ENCODE results near the gene SERPINA10.
"Not testable (repeated sequence)": the region's sequence is repeated elsewhere in the genome, so short reads cannot be mapped to it uniquely, and the experiment has no call there.

SERPINA10 gene

DNA sequence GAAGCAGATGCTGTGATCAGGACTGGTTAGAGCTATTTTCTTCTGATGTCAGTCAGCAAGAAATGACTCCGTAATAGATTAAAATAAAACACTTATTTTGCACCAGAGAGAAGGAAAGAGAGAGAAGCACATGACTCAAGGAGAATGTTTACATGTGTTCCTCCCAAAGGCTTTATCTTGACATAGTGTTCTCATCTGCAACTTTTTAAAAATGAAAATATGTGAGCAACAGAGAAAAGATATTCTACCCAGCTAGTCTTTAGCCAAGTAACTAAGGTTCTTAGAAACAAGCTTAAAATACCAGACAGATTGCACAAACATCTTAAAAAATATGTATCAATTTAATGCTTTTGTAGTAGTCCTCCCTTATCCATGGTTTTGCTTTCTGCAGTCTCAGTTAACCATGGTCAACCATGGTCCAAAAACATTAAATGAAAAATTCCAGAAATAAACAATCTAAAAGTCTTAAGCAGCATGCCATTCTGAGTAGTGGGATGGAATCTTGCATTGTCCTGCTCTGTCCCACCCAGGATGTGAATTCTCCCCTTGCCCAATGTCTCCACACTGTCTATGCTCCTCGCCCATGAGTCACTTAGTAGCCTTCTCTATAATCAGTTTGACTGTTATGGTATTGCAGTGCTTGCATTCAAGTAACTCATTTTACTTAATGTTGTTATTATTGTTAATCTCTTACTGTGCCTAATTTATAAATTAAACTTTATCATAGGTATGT lies 9.9 kb downstream of the SERPINA10 start:
- DNase-seq (ENCODE audit: low read depth), result no peak

DNA sequence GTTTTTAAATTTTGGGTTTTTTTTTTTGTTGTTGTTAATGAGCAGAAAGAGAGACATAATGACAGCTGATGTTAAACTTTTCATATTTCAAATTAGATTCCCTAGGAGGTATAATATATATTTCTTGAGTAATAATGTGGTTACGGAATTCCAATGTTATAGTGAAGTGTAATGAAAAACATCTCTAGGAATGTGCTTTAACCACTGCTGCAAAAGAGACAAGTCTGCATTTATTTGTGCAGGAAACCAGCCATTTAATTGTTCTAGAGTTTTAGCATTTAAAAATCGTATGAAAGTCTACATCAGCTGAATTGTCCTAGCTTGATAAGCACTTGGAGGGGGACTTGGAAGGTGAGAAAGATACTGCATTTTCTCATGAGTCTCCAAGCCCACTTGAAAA lies 14.3 kb downstream of the SERPINA10 start:
- DNase-seq (ENCODE audit: low read depth), result no peak

DNA sequence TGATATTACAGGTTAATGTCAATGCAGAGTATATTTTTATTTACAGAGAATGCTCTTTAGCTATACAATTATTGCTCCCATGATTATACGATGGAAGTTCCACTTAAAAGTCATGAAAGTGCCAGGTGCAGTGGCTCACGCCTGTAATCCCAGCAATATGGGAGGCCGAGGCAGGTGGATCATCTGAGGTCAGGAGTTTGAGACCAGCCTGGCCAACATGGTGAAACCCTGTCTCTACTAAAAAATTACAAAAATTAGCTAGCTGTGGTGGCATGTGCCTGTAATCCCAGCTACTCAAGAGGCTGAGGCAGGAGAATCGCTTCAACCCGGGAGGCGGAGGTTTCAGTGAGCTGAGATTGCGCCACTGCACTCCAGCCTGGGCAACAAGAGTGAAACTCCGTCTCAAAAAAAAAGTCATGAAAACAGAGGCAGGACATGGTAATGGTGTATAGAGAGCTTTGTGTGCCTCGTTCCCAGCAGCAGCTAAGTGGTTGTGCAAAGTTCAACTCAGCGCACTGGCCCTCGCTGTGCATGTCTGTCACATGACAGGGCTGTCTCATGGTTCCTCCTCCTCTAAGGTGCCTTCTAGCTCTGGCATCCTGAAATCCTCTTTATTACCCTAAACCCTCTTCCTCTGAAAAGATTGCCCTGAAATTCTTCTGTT lies 16.0 kb downstream of the SERPINA10 start:
- DNase-seq (ENCODE audit: low read depth), result not testable (repeated sequence)

DNA sequence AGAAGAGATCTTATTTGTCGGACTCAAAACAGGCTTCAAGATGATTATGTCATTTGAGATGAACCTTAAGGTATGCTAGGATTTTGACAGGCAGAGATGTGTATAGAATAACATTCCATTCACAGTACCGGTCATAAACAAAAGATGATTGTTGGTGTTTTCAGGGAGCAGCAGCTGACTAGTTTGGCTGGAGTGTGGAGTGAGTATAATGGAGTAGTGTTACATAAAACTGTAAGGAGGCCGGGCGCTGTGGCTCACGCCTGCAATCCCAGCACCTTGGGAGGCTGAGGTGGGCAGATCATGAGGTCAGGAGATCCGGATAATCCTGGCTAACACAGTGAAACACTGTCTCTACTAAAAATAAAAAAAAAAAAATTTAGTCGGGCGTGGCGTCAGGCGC lies 23.9 kb downstream of the SERPINA10 start:
- no peak for DNase-seq (ENCODE audit: low read depth)

DNA sequence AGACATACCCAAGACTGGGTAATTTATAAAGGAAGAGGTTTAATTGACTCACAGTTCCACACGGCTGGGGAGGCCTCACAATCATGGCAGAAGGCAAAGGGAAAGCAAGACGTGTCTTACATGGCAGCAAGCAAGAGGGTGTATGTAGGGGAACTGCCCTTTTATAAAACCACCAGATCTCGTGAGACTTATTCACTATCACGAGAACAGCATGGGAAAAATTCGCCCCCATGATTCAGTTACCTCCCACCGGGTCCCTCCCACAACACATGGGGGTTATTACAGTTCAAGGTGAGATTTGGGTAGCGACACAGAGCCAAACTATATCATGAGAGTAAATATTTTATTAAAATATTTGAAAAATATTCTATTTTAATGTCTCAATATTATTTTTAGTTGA lies 24.5 kb downstream of the SERPINA10 start:
- DNase-seq (ENCODE audit: low read depth), result not testable (repeated sequence)

DNA sequence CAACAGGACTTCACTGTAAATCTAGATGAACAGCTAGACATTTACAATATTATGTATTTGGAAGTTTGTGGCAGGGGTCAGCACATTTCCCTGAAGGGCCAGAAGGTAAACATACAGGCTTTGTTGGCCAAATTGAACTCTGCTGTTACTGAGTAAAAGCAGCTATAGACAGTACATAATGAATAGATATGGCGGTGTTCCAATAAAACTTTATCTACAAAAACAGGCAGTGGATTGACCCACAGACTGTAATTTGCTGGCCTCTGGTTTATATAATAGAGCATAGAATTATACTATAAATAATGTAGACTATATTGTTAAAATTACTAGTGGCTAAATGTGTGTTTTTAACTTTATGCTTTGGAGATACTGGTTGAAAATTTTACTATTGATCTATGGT lies 25.7 kb downstream of the SERPINA10 start:
- no peak for DNase-seq (ENCODE audit: low read depth)

DNA sequence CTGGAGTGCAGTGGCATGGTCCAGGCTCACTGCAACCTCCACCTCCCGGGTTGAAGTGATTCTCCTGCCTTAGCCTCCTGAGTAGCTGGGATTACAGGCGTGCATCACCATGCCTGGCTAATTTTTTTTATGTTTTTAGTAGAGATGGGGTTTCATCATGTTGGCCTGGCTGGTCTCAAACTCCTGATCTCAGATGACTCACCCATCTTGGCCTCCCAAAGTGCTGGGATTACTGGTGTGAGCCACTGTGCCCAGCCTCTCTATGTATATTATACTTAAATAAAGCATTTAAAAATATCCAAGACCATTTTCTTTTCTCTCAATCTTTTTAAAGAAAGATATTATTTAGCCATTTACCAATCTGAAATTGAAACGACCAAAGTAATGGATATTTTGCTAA lies 28.9 kb downstream of the SERPINA10 start:
- not testable (repeated sequence) for DNase-seq (ENCODE audit: low read depth)

DNA sequence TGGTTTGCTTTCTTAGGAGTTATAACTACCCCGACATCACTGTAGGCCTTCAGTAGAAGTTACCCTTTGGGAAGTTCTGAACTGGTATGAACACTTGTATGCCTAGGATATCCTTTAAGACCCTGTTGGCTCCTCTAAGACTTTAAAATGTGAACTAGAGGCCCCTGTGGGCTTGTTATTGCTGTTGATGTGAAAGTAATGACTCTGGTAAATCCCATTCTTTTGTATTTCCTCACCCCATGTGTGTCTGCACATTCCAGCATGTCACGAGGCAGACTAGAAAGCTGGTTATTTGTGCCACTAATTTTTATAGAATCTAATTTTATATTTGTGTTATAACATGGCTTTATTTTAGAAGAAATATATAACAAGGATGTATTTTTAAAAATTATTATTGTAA lies 48.9 kb downstream of the SERPINA10 start:
- no peak for DNase-seq (ENCODE audit: low read depth)

DNA sequence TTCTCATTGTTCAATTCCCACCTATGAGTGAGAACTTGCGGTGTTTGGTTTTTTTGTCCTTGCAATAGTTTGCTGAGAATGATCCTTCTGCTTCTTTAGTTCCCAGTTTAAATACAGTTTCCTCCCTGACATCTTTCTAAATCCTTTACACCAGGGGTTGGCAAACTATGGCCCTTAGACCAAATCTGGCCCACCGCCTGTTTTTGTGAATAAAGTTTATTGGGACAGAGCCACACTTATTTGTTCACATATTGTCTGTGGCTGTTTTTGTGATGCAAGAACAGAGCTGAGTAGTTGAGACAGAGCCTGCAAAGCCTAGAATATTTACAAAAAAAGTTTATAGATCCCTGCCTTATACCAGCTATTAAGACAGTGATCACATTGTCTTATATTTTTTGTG lies 53.7 kb downstream of the SERPINA10 start:
- no peak for DNase-seq (ENCODE audit: low read depth)

DNA sequence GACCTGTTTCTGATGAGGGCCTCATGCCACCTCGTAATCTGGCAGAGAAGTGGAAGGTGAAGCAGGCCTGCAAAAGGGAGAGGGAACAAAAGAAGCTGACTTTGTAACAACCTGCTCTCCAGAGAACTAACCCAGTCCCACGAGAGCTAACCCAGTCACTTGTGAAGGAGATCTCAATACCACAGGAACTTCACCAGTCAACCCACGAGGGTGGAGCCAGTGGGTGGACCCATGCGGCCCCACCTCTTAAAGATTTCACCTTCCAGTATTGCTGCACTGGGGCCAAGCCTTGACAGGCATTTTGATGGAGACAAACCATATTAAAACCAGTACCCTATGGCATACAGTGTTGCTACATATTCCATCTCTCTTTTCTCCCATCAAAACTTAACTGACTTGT lies 55.1 kb downstream of the SERPINA10 start:
- DNase-seq (ENCODE audit: low read depth), result no peak

DNA sequence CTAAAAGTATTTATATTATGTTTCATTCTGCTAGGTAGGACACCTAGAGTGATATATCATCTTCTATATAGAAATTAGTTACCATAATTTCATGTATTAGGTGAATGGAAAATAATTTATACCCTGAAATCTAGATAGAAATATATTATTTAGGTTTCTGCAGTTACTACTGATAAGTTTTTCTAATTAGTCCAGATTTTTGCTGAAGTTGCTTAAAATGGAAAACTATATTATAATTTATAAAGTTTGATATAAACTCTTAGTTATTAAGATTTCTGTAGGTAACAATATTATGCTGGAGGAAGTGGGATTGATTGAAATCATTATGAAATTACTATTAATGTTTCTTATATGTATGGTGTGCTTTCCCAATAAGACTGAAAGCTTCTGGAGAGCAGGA lies 56.0 kb downstream of the SERPINA10 start:
- no peak for DNase-seq (ENCODE audit: low read depth)

Measured in activated T-helper 9 cell treated with anti-CD3 and anti-CD28 coated beads, Interleukin-2, amount 50 U/mL, for 16 hours (primary cell).